Ramos (cell line): Measurements from ENCODE around the gene FBXW11.
"Not testable (repeated sequence)": the region's sequence is repeated elsewhere in the genome, so short reads cannot be mapped to it uniquely, and the experiment has no call there.

ENCODE experiments used
- in situ Hi-C: fragments of 300-500 bp; cut with MboI; formaldehyde crosslinking; loops from one replicate; pipeline ENCODE4 v1.14.3; 2022; ENCODE audit warnings: low sequenced_read_pairs; ENCODE audit not compliant: unreplicated experiment

Gene FBXW11

DNA sequence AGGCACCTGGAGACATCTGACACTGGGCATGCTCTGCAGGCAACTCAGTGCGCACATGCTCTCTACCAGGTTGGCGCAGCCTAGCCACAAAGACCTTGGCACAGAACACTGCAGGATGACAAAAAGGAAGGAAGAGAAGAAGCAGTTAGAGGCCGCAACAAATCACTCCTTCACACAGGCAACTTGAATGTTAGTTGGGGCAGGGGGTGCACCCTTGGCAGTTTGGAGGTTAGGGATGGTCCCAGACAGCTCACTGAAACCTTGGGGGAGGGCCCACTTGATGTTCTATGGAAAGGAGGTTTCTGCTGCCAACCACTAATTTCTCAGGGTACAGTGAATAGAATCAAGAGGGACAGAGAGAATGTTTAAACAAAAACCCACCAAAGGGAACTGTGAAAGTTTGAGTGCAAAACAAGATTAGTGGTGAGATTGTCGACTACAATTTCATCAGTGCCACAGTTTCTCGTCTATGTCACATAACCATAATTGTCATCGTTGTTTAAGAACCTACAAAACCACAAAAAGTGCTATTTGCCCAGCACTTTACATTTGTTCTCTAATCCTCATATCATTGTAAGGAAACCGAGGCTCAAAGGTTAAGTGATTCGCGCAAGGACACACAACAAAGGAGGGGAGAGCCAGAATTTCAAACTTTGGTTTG is 48.7 kb downstream of the FBXW11 start:
- in situ Hi-C loops = no loop called here

DNA sequence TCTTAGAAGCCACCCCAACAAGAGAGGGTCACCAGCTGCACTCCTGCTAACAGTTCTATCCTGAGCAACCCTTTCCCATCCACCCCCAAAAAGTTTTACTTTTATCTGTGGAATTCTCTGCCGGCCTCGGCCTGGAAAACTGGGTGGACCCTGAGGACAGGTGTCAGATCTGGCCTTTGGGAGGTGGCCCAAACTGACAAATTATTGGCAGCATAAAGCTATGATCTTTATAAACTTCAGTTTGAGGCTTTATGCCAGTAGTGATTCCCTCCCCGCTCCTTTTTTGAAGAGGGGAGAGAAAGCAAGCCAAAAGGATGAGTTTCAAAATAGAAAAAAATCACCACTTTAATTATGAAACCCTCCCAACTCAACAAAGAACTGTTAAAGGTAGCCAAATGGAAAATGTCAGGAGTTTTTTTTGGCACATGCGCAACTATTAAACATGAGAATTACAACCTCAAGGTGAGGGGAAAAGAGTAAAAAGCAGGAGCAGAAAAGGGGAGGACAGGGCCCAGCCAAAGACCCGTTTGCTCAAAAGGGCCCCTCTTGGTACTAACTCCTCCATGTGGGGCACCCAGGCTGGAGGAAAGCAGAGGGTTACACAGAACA is 49.4 kb downstream of the FBXW11 start:
- in situ Hi-C loops = no loop called here

DNA sequence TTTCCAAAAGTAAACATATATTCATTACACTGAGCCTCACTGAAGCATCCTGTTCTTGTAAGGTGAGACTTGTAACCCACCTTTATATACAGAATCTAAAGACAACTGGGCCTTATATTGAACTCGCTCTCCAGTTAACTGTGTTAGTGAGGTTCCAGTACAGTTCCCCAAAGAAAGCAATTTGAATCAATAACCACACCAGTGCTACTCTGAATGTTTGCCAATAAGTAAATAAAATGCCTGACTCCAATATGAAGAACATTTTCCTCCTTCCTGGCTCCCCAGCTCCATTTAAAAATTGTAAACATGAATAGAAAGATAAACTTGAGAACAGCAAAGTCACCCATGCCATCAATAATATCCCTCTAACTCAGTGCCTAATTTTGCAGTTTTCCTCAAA is 50.1 kb downstream of the FBXW11 start:
- in situ Hi-C loops = no loop called here

DNA sequence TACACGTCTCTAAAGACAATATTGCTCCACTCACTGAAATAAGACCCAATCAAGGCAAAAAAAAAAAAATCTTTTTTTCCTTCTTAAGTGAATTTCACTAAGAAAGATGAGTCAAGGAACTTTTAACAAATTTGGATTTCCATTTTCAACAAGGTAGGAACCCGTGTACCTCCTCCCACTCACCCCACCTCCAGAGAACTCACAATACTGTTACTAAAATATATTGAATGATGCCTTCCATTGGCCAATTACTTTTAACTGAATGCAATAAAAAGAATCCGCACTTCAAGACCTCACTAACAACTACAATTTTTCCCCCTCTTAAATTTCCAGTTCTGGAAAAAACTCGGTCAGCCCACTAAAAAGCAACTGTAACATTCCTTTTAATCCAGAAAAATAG is 50.7 kb downstream of the FBXW11 start:
- in situ Hi-C loops = no loop called here

DNA sequence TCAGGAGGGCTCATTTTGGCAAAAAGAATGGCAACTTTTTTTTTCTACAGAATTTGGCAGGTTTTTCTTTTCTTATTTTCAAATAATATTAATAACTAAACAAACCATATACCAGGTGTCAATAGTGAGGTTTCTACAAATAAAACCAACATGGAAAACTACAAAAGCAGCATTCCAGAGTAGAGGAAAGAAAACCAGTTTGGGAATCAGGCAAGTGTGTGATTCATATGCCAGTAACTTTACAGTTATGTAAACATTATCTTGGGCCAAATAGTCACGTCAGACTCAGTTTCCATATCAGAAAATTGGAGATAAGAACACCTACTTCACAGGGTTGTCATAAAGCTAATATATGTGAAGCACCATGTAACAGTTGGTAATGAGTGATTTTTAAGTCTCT is 51.7 kb downstream of the FBXW11 start:
- in situ Hi-C loops = no loop called here

GRCh38 chr5:171953860-171954701 is 52.4 kb downstream of the FBXW11 start:
- in situ Hi-C loops = no loop called here

- in situ Hi-C loops = no loop called here
Measured at GRCh38 chr5:171952021-171952420, 54.4 kb downstream of the FBXW11 start.

DNA sequence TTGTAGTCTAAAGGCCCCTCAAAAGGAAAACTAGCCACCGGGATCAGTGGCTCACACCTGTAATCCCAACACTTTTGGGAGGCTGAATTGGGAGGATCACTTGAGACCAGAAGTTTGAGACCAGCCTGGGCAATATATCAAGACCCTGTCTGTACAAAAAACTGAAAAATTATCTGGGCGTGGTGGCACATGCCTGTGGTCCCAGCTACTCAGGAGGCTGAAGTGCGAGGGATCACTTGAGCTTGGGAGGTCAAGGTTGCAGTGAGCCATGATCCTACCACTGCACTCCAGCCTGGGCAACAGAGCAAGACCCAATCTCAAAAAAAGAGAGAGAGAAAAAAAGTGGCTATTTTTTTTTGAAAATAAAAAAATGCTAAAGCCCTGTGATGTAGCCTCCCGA is 55.2 kb downstream of the FBXW11 start:
- in situ Hi-C loops = no loop called here

GRCh38 chr5:171946000-171946781 is 60.2 kb downstream of the FBXW11 start:
- in situ Hi-C loops = no loop called here

- in situ Hi-C loops = no loop called here
Measured at GRCh38 chr5:171945476-171945875, 61.0 kb downstream of the FBXW11 start.

- in situ Hi-C loops = no loop called here
Measured at GRCh38 chr5:171945066-171945465, 61.4 kb downstream of the FBXW11 start.

GRCh38 chr5:171942112-171942516 is 64.3 kb downstream of the FBXW11 start:
- in situ Hi-C loops = not testable (repeated sequence)

- in situ Hi-C loops = not testable (repeated sequence)
Measured at GRCh38 chr5:171941675-171942074, 64.8 kb downstream of the FBXW11 start.

- in situ Hi-C loops = not testable (repeated sequence)
Measured at GRCh38 chr5:171941275-171941674, 65.2 kb downstream of the FBXW11 start.

DNA sequence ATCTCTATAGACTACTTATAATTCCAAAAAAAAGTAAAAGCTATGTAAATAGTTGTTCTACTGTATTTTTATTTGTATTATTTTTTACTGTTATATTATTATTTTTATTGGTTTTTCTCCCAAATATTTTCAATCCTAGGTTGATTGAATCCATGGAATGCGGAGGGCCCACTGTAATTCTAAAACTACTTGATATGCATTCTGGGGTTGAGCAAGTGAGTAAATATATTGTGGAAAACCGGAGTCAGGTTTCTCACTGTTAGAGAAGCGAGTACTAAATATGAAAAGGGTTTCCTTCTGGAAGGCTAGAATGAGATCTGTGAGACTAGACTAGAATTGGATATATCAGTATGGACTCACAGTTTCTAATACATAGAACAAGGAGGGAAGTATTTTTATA is 66.5 kb downstream of the FBXW11 start:
- in situ Hi-C loops = no loop called here

GRCh38 chr5:171938358-171938757 is 68.1 kb downstream of the FBXW11 start:
- in situ Hi-C loops = no loop called here

- in situ Hi-C loops = no loop called here
Measured at GRCh38 chr5:171937351-171937750, 69.1 kb downstream of the FBXW11 start.

GRCh38 chr5:171934586-171934985 is 71.9 kb downstream of the FBXW11 start:
- in situ Hi-C loops = no loop called here

DNA sequence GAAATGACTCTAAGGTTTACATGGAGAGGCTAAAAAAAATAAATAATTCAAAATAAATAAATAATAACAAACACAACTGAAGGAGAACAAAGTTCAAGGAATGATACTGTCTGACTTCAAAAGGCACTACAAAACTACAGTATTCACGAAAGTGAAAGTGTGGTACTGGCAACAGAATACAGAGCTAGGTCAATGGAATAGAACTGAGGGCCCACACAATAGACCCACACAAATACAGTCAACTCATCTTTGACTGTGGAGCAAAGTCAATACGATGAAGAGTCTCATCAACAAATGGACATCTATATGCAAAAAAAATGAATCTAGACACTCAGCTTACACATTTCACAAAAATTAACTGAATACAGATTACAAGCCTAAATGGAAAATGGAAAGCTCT is 75.3 kb downstream of the FBXW11 start:
- in situ Hi-C loops = no loop called here

GRCh38 chr5:171927345-171927941 is 79.0 kb downstream of the FBXW11 start:
- in situ Hi-C loops = no loop called here
